Measurements from ENCODE around the gene PLPPR5. TPM values are rescaled to one million over a fixed set of nuclear protein-coding genes. Genes with fewer than 3 reads are reported as not detected.

The PLPPR5 gene
- total and polyA plus RNA-seq, 2 donors (not counting 1 experiment from before 2014, with no cell fraction given) = under 0.01 to 0.25 TPM

DNA sequence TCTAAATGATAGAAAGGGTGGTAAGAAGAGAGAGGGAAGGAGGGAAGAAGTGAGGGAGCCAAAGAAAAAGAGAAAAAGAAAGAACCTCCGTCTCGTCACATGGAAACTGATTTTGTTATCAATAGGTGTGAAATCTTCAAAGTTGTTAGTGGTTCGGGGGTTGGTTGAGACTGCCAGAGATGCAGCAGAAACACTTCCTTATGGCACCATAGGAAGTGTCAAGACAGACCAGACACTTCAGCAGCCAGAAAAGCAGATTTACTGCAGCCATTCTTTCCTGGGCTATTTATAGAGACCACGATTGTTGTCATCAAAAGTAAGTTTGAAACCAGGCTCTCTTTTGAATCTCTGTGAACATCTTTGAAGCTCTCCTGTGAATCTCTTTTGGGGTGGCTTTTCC is 150.5 kb downstream of the PLPPR5 start:
- H4K20me1 ChIP-seq (ENCODE audit: control insufficient read depth, extremely low read depth, insufficient read depth, low read length) = no peaks in the 10 kb centered on the region
- H3K27ac ChIP-seq (ENCODE audit: insufficient read depth, low read length) = no peak overlapping the region
- H3K36me3 ChIP-seq (ENCODE audit: control insufficient read depth, insufficient read depth, low read length) = no peaks in the 10 kb centered on the region
- DNase-seq (ENCODE audit: low read depth in 2 of 2) = no peak
- no peak overlapping the region for H3K4me3 ChIP-seq (replicated peaks in 1 of 4; ENCODE audit: control extremely low read depth in 1 of 4, insufficient read depth in 1 of 4, low read depth in 3 of 4, low read length in 4 of 4)
- H2AFZ ChIP-seq (ENCODE audit: low read length) = no peak overlapping the region
- no peaks in the 10 kb centered on the region for H3K9me3 ChIP-seq (ENCODE audit: control insufficient read depth, insufficient read depth, low read depth, low read length)
- no peaks in the 10 kb centered on the region for H3K27me3 ChIP-seq (ENCODE audit: control insufficient read depth, insufficient read depth, low read length)
- no peak overlapping the region for H3K9ac ChIP-seq (ENCODE audit: insufficient read depth, low read length)
- no peaks in the 10 kb centered on the region for H3K4me1 ChIP-seq (ENCODE audit: control insufficient read depth, extremely low read depth, insufficient read depth, low read length)
- no peak overlapping the region for H3K4me2 ChIP-seq (ENCODE audit: extremely low read depth, insufficient read depth, low read length)
- TF ChIP-seq EZH2 (IDR thresholded peaks at IDR 0.05; ENCODE audit: low read length, missing control alignments) = no peak
- TF ChIP-seq, protein P1, sequence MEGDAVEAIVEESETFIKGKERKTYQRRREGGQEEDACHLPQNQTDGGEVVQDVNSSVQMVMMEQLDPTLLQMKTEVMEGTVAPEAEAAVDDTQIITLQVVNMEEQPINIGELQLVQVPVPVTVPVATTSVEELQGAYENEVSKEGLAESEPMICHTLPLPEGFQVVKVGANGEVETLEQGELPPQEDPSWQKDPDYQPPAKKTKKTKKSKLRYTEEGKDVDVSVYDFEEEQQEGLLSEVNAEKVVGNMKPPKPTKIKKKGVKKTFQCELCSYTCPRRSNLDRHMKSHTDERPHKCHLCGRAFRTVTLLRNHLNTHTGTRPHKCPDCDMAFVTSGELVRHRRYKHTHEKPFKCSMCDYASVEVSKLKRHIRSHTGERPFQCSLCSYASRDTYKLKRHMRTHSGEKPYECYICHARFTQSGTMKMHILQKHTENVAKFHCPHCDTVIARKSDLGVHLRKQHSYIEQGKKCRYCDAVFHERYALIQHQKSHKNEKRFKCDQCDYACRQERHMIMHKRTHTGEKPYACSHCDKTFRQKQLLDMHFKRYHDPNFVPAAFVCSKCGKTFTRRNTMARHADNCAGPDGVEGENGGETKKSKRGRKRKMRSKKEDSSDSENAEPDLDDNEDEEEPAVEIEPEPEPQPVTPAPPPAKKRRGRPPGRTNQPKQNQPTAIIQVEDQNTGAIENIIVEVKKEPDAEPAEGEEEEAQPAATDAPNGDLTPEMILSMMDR (conservative IDR thresholded peaks at IDR 0.05 in 1 of 2, IDR thresholded peaks at IDR 0.05 in 1 of 2; ENCODE audit: low read depth in 1 of 2, low read length in 2 of 2) = no peak
- no peaks in the 10 kb centered on the region for H3K79me2 ChIP-seq (ENCODE audit: control insufficient read depth, insufficient read depth, low read length)

DNA sequence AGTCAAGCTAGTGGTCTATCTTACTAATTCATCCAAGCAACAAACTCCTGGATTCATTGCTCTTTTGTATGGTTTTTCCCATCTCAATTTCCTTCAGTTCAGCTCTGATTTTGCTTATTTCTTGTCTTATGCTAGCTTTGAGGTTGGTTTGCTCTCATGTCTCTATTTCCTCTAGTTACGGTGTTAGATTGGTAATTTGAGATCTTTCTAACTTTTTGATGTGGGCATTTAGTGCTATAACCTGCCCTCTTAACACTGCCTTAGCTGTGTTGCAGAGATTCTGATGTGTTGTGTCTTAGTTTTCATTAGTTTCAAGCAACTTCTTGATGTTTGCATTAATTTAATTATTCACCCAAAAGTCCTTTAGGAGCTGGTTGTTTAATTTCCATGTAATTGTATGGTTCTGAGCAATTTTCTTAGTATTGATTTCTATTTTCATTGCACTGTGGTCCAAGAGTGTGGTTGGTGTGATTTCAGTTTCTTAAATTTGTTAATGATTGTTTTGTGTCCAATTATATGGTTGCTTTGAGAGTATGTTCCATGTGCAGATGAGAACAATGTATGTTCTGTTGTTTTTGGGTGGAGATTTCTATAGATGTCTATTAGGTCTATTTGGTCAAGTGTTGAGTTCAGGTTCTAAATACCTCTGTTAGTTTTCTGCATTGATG is 154.6 kb downstream of the PLPPR5 start:
- Histone ChIP-seq H2AFZ (ENCODE audit: low read length) (no peak overlapping the region), H3K9me3 (ENCODE audit: control insufficient read depth, insufficient read depth, low read depth, low read length) (no peaks in the 10 kb centered on the region), H3K36me3 (ENCODE audit: control insufficient read depth, insufficient read depth, low read length) (no peaks in the 10 kb centered on the region), H3K4me3 (replicated peaks in 1 of 4; ENCODE audit: control extremely low read depth in 1 of 4, insufficient read depth in 1 of 4, low read depth in 3 of 4, low read length in 4 of 4) (no peak overlapping the region), H3K4me1 (ENCODE audit: control insufficient read depth, extremely low read depth, insufficient read depth, low read length) (no peaks in the 10 kb centered on the region), H3K4me2 (ENCODE audit: extremely low read depth, insufficient read depth, low read length) (no peak overlapping the region), H3K9ac (ENCODE audit: insufficient read depth, low read length) (no peak overlapping the region), H4K20me1 (ENCODE audit: control insufficient read depth, extremely low read depth, insufficient read depth, low read length) (no peaks in the 10 kb centered on the region), H3K27me3 (ENCODE audit: control insufficient read depth, insufficient read depth, low read length) (no peaks in the 10 kb centered on the region), H3K79me2 (ENCODE audit: control insufficient read depth, insufficient read depth, low read length) (no peaks in the 10 kb centered on the region), H3K27ac (ENCODE audit: insufficient read depth, low read length) (no peak overlapping the region)
- TF ChIP-seq EZH2 (IDR thresholded peaks at IDR 0.05; ENCODE audit: low read length, missing control alignments) = no peak
- TF ChIP-seq, protein P1 (conservative IDR thresholded peaks at IDR 0.05 in 1 of 2, IDR thresholded peaks at IDR 0.05 in 1 of 2; ENCODE audit: low read depth in 1 of 2, low read length in 2 of 2) = no peak
- DNase-seq (ENCODE audit: low read depth in 2 of 2) = no peak

DNA sequence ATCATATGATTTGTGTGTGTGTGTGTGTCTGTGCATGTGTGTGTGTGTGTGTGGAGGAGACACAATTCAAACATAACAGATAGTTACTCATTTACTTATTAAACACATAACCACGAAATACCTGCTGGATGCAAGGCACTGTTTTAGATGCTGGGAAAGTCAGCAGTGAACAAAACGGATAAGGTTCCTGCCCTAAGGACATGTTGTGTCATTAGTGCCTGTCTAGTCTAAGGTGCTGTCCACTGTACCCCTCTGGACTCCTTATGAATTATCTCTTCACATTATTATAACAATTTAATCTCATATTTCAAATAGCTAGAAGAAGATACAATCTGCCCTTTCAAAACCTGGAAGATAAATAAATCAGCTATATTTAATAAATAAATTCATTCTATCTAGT is 162.4 kb downstream of the PLPPR5 start:
- H3K4me3 ChIP-seq (replicated peaks in 1 of 4; ENCODE audit: control extremely low read depth in 1 of 4, insufficient read depth in 1 of 4, low read depth in 3 of 4, low read length in 4 of 4) = no peak overlapping the region
- H3K27ac ChIP-seq (ENCODE audit: insufficient read depth, low read length) = no peak overlapping the region
- no peak for DNase-seq (ENCODE audit: low read depth in 2 of 2)
- H2AFZ ChIP-seq (ENCODE audit: low read length) = no peak overlapping the region
- H3K4me1 ChIP-seq (ENCODE audit: control insufficient read depth, extremely low read depth, insufficient read depth, low read length) = no peaks in the 10 kb centered on the region
- H3K36me3 ChIP-seq (ENCODE audit: control insufficient read depth, insufficient read depth, low read length) = no peaks in the 10 kb centered on the region
- no peaks in the 10 kb centered on the region for H3K27me3 ChIP-seq (ENCODE audit: control insufficient read depth, insufficient read depth, low read length)
- H4K20me1 ChIP-seq (ENCODE audit: control insufficient read depth, extremely low read depth, insufficient read depth, low read length) = no peaks in the 10 kb centered on the region
- no peak overlapping the region for H3K9ac ChIP-seq (ENCODE audit: insufficient read depth, low read length)
- no peaks in the 10 kb centered on the region for H3K79me2 ChIP-seq (ENCODE audit: control insufficient read depth, insufficient read depth, low read length)
- no peak overlapping the region for H3K4me2 ChIP-seq (ENCODE audit: extremely low read depth, insufficient read depth, low read length)
- TF ChIP-seq EZH2 (IDR thresholded peaks at IDR 0.05; ENCODE audit: low read length, missing control alignments) = no peak
- TF ChIP-seq, protein P1 (conservative IDR thresholded peaks at IDR 0.05 in 1 of 2, IDR thresholded peaks at IDR 0.05 in 1 of 2; ENCODE audit: low read depth in 1 of 2, low read length in 2 of 2) = no peak
- no peaks in the 10 kb centered on the region for H3K9me3 ChIP-seq (ENCODE audit: control insufficient read depth, insufficient read depth, low read depth, low read length)
